Fibroblast of villous mesenchyme (primary cell): ENCODE measurements around the gene SIX5. TPM values are rescaled to one million over a fixed set of nuclear protein-coding genes. Genes with fewer than 3 reads are reported as not detected.
A peak's percentile ranks its signal among the peaks of the same experiment; 100 is the strongest.
"Not testable (repeated sequence)": the region's sequence is repeated elsewhere in the genome, so short reads cannot be mapped to it uniquely, and the experiment has no call there.

Experiments
- DNase-seq: peaks from one replicate; pipeline ENCODE4 v3.0.0-alpha.2; 2010; ENCODE audit warnings: low read depth
- H3K4me3 ChIP-seq: 2 replicates; pipeline ENCODE4 v1.5.1; 2011; ENCODE audit warnings: low read depth, mild to moderate bottlenecking, low read length
- total RNA-seq: library from RNA; depleted of rRNA; stranded (reverse); fragments of >200 nt; gene quantifications from 2 replicates; pipeline ENCODE4 v1.2.3, GENCODE V29; 2012
- TF ChIP-seq, protein P1 (sequence below): IDR thresholded peaks from 2 replicates; pipeline ENCODE4 v1.5.1; 2012; ENCODE audit warnings: low read depth, mild to moderate bottlenecking, low read length; ENCODE audit not compliant: insufficient read depth

The SIX5 gene
- total RNA-seq, 1 donor, result 8.6 TPM

- TF ChIP-seq, protein P1, sequence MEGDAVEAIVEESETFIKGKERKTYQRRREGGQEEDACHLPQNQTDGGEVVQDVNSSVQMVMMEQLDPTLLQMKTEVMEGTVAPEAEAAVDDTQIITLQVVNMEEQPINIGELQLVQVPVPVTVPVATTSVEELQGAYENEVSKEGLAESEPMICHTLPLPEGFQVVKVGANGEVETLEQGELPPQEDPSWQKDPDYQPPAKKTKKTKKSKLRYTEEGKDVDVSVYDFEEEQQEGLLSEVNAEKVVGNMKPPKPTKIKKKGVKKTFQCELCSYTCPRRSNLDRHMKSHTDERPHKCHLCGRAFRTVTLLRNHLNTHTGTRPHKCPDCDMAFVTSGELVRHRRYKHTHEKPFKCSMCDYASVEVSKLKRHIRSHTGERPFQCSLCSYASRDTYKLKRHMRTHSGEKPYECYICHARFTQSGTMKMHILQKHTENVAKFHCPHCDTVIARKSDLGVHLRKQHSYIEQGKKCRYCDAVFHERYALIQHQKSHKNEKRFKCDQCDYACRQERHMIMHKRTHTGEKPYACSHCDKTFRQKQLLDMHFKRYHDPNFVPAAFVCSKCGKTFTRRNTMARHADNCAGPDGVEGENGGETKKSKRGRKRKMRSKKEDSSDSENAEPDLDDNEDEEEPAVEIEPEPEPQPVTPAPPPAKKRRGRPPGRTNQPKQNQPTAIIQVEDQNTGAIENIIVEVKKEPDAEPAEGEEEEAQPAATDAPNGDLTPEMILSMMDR, result no peak
- no peak for DNase-seq
- H3K4me3 ChIP-seq, result no peak overlapping the region
Observed at GRCh38 chr19:45745606-45746005, 23.4 kb downstream of the SIX5 start.

DNA sequence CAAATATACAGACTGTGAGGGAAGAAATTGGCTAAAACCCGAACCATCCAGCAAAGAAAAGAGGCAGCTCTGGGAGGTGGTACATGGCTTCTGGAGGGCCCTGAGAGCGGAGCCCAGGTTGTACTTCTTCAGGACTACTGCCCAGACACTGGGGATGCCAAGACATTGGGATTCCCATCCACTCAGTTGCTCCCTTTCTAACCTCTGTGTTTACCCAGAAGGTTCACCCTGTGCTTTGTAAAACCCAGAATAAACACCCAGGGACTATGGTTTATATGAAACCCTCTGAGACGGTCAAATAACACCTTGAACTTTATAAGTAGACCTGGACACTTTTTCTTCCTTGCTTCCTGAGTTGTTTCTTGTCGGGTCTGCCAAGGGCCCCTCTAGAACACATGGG is 26.1 kb downstream of the SIX5 start:
- DNase-seq, result no peak
- no peak overlapping the region for H3K4me3 ChIP-seq
- TF ChIP-seq, protein P1, result no peak

DNA sequence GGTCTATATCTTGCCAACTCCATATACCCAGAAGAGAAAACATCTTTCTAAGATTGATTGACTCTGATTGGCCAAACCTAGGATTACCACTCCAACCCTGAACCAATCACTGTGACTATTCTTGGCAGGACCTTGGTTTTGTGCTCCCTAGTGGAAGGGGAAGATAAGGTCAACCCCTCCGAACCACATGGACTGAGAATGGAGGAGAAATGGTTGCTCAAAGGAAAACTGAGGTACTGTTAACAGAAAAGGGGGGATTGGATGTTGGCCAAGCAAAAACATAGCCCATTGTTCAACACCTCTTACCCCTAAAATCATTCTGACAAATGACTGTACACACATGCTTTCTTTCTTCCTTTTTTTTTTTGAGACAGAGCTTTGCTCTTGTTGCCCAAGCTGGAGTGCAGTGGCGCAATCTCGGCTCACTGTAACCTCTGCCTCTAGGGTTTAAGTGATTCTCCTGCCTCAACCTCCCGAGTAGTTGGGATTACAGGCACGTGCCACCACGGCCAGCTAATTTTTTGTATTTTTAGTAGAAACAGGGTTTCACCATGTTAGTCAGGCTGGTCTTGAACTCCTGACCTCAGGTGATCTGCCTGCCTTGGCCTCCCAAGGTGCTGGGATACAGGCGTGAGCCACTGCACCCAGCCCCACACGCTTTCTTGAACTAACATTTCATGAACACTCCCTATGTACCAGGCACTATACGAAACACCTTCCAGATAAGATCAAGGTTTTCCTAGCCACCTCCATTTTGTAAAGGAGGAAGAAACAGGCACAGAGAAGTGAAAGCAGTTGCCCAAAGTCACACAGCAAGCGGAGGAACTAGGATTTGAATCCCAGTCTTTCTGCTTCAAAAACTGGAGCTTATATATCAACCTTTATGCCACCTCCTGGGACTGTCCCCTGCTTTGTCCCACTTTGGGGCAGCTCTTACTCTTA is 29.3 kb downstream of the SIX5 start:
- no peak for DNase-seq
- H3K4me3 ChIP-seq, result no peak overlapping the region
- TF ChIP-seq, protein P1, result no peak

GRCh38 chr19:45733160-45733810 is 35.8 kb downstream of the SIX5 start, which contains the start of gene MEIOSIN:
MEIOSIN (plus strand) TSS chr19:45733439; CDS start chr19:45735377, 1,938 bp downstream.
- DNase-seq, result no peak

DNA sequence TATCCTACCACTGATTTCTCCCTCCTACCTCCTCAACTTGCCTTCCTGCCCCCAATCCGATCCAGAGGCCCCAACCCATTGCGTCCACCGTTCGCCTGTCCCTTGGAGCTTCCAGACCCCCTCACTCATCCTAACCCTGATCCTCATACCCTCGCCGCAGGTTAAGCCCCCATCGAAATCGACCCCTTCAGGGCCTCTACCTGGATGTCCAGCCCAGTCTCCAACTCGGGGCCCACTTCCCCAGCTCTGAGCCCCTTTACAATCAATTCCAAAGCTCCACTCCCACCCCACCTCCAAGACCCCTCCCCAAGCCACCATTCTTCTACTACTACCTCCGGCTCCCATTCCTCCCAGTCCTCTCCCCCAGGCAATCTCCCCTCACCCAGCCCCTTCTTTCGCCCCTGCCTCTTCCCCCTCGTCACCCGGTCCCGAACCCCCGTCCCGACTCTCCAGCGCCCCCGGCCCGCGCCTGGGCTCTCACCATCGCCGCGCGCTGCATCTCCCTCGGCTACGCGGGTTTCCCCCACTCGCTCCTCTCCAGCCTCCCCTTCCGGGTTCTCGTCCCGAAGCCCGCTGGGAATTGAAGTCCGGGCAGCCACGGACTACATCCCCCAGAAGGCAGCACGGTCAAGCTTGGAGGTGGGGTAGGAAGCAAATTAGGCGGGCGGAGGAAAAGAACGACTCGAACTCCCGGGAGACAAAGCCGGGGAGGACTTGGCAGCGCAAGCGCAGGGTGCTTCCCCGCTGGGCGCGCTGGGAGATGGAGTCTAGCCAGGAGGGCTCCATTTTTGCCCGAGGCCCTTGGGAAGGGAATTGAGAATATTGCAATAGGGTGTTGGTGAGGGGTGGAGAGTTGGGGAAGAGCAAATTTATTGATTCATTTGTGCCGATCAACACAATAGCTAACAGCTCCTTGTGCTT is 38.4 kb downstream of the SIX5 start, which contains the start of gene FBXO46:
Gene FBXO46 (minus strand): TSS at position 529 of the 921 bp plus-strand sequence. CDS start 17,401 bp downstream, outside the sequence.
- peak; percentile 99 for DNase-seq
- H3K4me3 ChIP-seq, result peak within 1 kb of the TSS; percentile 99
- TF ChIP-seq, protein P1, result peak; percentile 10

More at GRCh38 chr19:45733160-45733810, 35.8 kb downstream of the SIX5 start, which contains the start of gene MEIOSIN:
- TF ChIP-seq, protein P1, result no peak
- no peak within 1 kb of the TSS for H3K4me3 ChIP-seq

GRCh38 chr19:45729800-45730290 is 39.2 kb downstream of the SIX5 start:
- no peak for DNase-seq
- H3K4me3 ChIP-seq, result peak overlapping the region; percentile 99
- TF ChIP-seq, protein P1, result no peak

DNA sequence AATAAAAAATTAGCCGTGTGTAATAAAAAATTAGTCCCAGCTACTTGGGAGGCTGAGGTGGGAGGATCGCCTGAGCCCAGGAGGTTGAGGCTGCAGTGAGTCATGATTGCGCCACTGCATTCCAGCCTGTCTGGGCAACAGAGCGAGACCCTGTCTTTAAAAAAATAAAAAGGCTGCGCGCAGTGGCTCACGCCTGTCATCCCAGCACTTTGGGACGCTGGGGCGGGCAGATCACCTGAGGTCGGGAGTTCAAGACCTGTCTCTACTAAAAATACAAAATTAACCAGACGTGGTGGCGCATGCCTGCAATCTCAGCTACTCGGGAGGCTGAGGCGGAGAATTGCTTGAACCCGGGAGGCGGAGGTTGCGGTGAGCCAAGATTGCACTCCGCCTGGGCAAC is 40.4 kb downstream of the SIX5 start:
- DNase-seq, result not testable (repeated sequence)

DNA sequence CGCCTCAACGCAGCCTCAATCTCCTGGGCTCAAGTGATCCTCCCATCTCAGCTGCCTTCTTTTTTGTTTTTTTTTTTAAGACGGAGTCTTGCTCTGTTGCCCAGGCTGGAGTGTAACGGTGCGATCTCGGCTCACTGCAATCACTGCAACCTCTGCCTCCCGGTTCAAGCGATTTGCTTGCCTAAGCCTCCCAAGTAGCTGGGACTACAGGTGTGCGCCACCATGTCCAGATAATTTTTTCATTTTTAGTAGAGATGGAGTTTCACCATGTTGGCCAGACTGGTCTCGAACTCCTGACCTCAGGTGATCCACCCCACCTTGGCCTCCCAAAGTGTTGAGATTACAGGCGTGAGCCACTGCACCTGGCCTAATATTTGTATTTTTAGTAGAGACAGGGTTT is 49.0 kb downstream of the SIX5 start:
- not testable (repeated sequence) for H3K4me3 ChIP-seq, DNase-seq

More for the DNA sequence above, 40.4 kb downstream of the SIX5 start:
- H3K4me3 ChIP-seq, result not testable (repeated sequence)
